T-cell (primary cell): Measurements from ENCODE around the gene JAML. TPM values are rescaled to one million over a fixed set of nuclear protein-coding genes. Genes with fewer than 3 reads are reported as not detected.
A peak's percentile ranks its signal among the peaks of the same experiment; 100 is the strongest.

Source experiments
- ATAC-seq, 4 experiments: fragments of 200-7000 bp in 3 of 4; fragments of 150-1000 bp in 1 of 4; cut with Tn5 transposase; replicated peaks in 1 of 4; 1 replicate in 3 of 4; 2 replicates in 1 of 4; pipeline ENCODE4 v1.10.0; 2021; ENCODE audit warnings: moderate library complexity in 3 of 4, mild to moderate bottlenecking in 2 of 4, moderate number of reproducible peaks in 1 of 4
- CTCF ChIA-PET, 2 donors: fragments of 300-600 bp; sonication (Branson Sonifier 250); formaldehyde crosslinking; loops; one replicate each; lab custom pipeline; 2022; ENCODE audit warnings: antibody characterized with exemption in 2 of 2; lab: Charles Lee
- POLR2A ChIA-PET, 2 donors: fragments of 300-600 bp; sonication (Branson Sonifier 250); formaldehyde crosslinking; loops; one replicate each; lab custom pipeline; 2022; ENCODE audit warnings: antibody characterized with exemption in 2 of 2; lab: Charles Lee
- DNase-seq, 35 experiments: peaks; one replicate each; pipeline versions ENCODE4 v3.0.0 to v3.0.0-alpha.2; 2013 to 2023
- H3K27ac ChIP-seq: one replicate; pipeline ENCODE4 v1.5.1; 2013; ENCODE audit warnings: low read length
- H3K27me3 ChIP-seq, 2 experiments: replicated peaks in 1 of 2; 1 replicate in 1 of 2; 2 replicates in 1 of 2; pipeline versions ENCODE4 v1.6.1 to v1.7.0; 2013; ENCODE audit warnings: low read length in 1 of 2, mixed read lengths in 1 of 2; ENCODE audit not compliant: control insufficient read depth in 2 of 2, insufficient read depth in 2 of 2; ENCODE audit errors: extremely low read depth in 1 of 2
- H3K36me3 ChIP-seq, 2 donors: 1 replicate in 1 of 2; 2 replicates in 1 of 2; pipeline versions ENCODE4 v1.6.1 to v1.7.0; 2013; ENCODE audit warnings: low read length in 1 of 2; ENCODE audit not compliant: control insufficient read depth in 2 of 2, insufficient read depth in 1 of 2; ENCODE audit errors: extremely low read depth in 1 of 2
- H3K4me1 ChIP-seq, 2 experiments: 1 replicate in 1 of 2; 2 replicates in 1 of 2; pipeline versions ENCODE4 v1.6.1 to v1.7.0; 2013; ENCODE audit warnings: low read length in 2 of 2, mixed read lengths in 1 of 2; ENCODE audit not compliant: insufficient read depth in 2 of 2, control insufficient read depth in 1 of 2; ENCODE audit errors: extremely low read depth in 1 of 2
- H3K4me3 ChIP-seq, 2 donors: 1 replicate in 1 of 2; 2 replicates in 1 of 2; pipeline versions ENCODE4 v1.5.1 to v1.7.0; 2013; ENCODE audit warnings: mild to moderate bottlenecking in 2 of 2, low read length in 1 of 2, moderate library complexity in 1 of 2; ENCODE audit not compliant: control insufficient read depth in 1 of 2; ENCODE audit errors: extremely low read depth in 1 of 2
- H3K9me3 ChIP-seq: 2 replicates; pipeline ENCODE4 v1.7.0; 2013
- H3K27ac Mint-ChIP-seq, 2 donors: one replicate each; pipeline ENCODE4 v1.8.0; 2020 to 2021; ENCODE audit warnings: mild to moderate bottlenecking in 2 of 2, mixed read lengths in 2 of 2
- H3K27me3 Mint-ChIP-seq, 2 donors: one replicate each; pipeline ENCODE4 v1.8.0; 2021 to 2022; ENCODE audit warnings: mixed read lengths in 2 of 2
- H3K36me3 Mint-ChIP-seq: one replicate; pipeline ENCODE4 v1.8.0; 2021; ENCODE audit warnings: mixed read lengths
- H3K4me1 Mint-ChIP-seq, 3 donors: one replicate each; pipeline ENCODE4 v1.8.0; 2020 to 2022; ENCODE audit warnings: mixed read lengths in 3 of 3, mild to moderate bottlenecking in 1 of 3
- H3K4me3 Mint-ChIP-seq, 3 donors: one replicate each; pipeline ENCODE4 v1.8.0; 2020 to 2022; ENCODE audit warnings: mild to moderate bottlenecking in 3 of 3, mixed read lengths in 3 of 3, moderate library complexity in 3 of 3
- H3K9me3 Mint-ChIP-seq, 3 donors: one replicate each; pipeline ENCODE4 v1.8.0; 2020 to 2022; ENCODE audit warnings: mixed read lengths in 3 of 3
- WGBS: methylation state at CpG from one replicate; pipeline ENCODE4 v1.1.5; 2013; ENCODE audit warnings: missing lambda C conversion rate; ENCODE audit not compliant: insufficient coverage; 5-methylcytosine and 5-hydroxymethylcytosine counted together
- total RNA-seq, 35 experiments: library from RNA in 6 of 35; stranded (reverse) in 6 of 35; fragments of 120-200 nt in 1 of 35; gene quantifications; one replicate each; pipeline versions ENCODE4 v1.2.1 to v1.2.4 and lab custom pipeline; 2013 to 2026

JAML gene
- total RNA-seq, 5 donors from 2014 or later (not counting 1 experiment from before 2014, with no cell fraction given), result 60.8 to 165 (median 95.8) TPM

- no peaks in the 10 kb centered on the region for H3K27me3 Mint-ChIP-seq
- H3K27ac ChIP-seq, result no peak overlapping the region
- peak overlapping the region; percentile 44 to 87 for H3K27ac Mint-ChIP-seq
- H3K4me3 Mint-ChIP-seq, result no peak overlapping the region
- ATAC-seq, result no peak
- H3K9me3 Mint-ChIP-seq, result no peaks in the 10 kb centered on the region
- ChIA-PET POLR2A (interaction anchor here in 1 of 2 donors (0.5 to 0.6 kb wide), 2 partner anchors 17 to 264 kb away, joined by 3 to 5 read pairs; no protein-coding TSS in a partner anchor), CTCF (interaction anchor here in 1 of 2 donors (0.6 to 1.4 kb wide), 4 partner anchors 9 to 49 kb away, joined by 3 to 6 read pairs (median 4); partner anchors contain the start of gene JAML)
- 86% methylated on average over 7 of the region's 7 CpGs for WGBS
- peaks cover 75 to 77% (median 76%) of the 10 kb centered on the region in 3 donors for H3K4me1 Mint-ChIP-seq
- no peak for DNase-seq
- no peaks in the 10 kb centered on the region for H3K27me3 ChIP-seq
- H3K36me3 ChIP-seq, result peaks cover 0 to 46% of the 10 kb centered on the region in 2 donors
- peaks cover 37 to 48% of the 10 kb centered on the region in 2 experiments for H3K4me1 ChIP-seq
- H3K36me3 Mint-ChIP-seq, result peaks cover 51% of the 10 kb centered on the region
- no peaks in the 10 kb centered on the region for H3K9me3 ChIP-seq
- no peak overlapping the region for H3K4me3 ChIP-seq
Observed at GRCh38 chr11:118212131-118212725, 12.6 kb downstream of the JAML start.

- H3K4me3 Mint-ChIP-seq, result no peak overlapping the region
- H3K9me3 ChIP-seq, result no peaks in the 10 kb centered on the region
- H3K36me3 ChIP-seq, result peaks cover 0 to 46% of the 10 kb centered on the region in 2 donors
- ATAC-seq, result no peak
- no peak overlapping the region for H3K4me3 ChIP-seq
- H3K27ac Mint-ChIP-seq, result peak overlapping the region; percentile 41 to 87
- ChIA-PET CTCF (interaction anchor here (0.5 to 1.4 kb wide), 4 partner anchors 11 to 142 kb away, joined by 3 to 6 read pairs (median 5); no protein-coding TSS in a partner anchor), POLR2A (interaction anchor here in 1 of 2 donors (0.6 to 0.7 kb wide), 2 partner anchors 49 to 86 kb away, joined by 3 read pairs; no protein-coding TSS in a partner anchor)
- H3K4me1 ChIP-seq, result peaks cover 37 to 45% of the 10 kb centered on the region in 2 experiments
- peaks cover 65 to 77% (median 77%) of the 10 kb centered on the region in 3 donors for H3K4me1 Mint-ChIP-seq
- WGBS, result no CpG with 5 or more reads among the region's 6 CpGs
- no peak for DNase-seq
- no peak overlapping the region for H3K27ac ChIP-seq
- no peaks in the 10 kb centered on the region for H3K27me3 ChIP-seq
- no peaks in the 10 kb centered on the region for H3K9me3 Mint-ChIP-seq
- no peaks in the 10 kb centered on the region for H3K27me3 Mint-ChIP-seq
- H3K36me3 Mint-ChIP-seq, result peaks cover 58% of the 10 kb centered on the region
Observed at GRCh38 chr11:118211006-118211405, 13.8 kb downstream of the JAML start.

- no peak overlapping the region for H3K4me3 ChIP-seq
- Mint-ChIP-seq H3K4me1 (peaks cover 59 to 77% (median 76%) of the 10 kb centered on the region in 3 donors), H3K27me3 (no peaks in the 10 kb centered on the region), H3K36me3 (peaks cover 58% of the 10 kb centered on the region), H3K4me3 (no peak overlapping the region), H3K9me3 (no peaks in the 10 kb centered on the region), H3K27ac (peak overlapping the region; percentile 5 to 41)
- H3K9me3 ChIP-seq, result no peaks in the 10 kb centered on the region
- H3K27me3 ChIP-seq, result no peaks in the 10 kb centered on the region
- ChIA-PET CTCF (interaction anchor here in 1 of 2 donors (0.6 kb wide), 1 partner anchor 14 kb away, joined by 3 read pairs; the partner anchor contains the start of gene JAML), POLR2A (interaction anchor here in 1 of 2 donors (0.6 kb wide), 1 partner anchor 87 kb away, joined by 3 read pairs; no protein-coding TSS in a partner anchor)
- WGBS, result 95% methylated on average over 7 of the region's 7 CpGs
- no peak overlapping the region for H3K27ac ChIP-seq
- peaks cover 0 to 52% of the 10 kb centered on the region in 2 donors for H3K36me3 ChIP-seq
- peaks cover 39 to 44% of the 10 kb centered on the region in 2 experiments for H3K4me1 ChIP-seq
- ATAC-seq (no peak), DNase-seq (no peak)
Observed at GRCh38 chr11:118210323-118210722, 14.5 kb downstream of the JAML start.

GRCh38 chr11:118209033-118209432 lies 15.8 kb downstream of the JAML start:
- H3K27ac Mint-ChIP-seq, result peak overlapping the region; percentile 28 to 71
- ATAC-seq, result no peak
- peaks cover 0 to 61% of the 10 kb centered on the region in 2 donors for H3K36me3 ChIP-seq

GRCh38 chr11:118207079-118207478 lies 17.7 kb downstream of the JAML start:
- CTCF ChIA-PET, result interaction anchor here in 1 of 2 donors (0.7 to 1.7 kb wide), 2 partner anchors 8 to 140 kb away, joined by 3 read pairs; no protein-coding TSS in a partner anchor
- Mint-ChIP-seq H3K4me3 (peak overlapping the region in 1 of 3 donors; percentile 43), H3K36me3 (peaks cover 41% of the 10 kb centered on the region), H3K4me1 (peaks cover 26 to 47% (median 44%) of the 10 kb centered on the region in 3 donors), H3K27ac (peak overlapping the region in 1 of 2 donors; percentile 97), H3K27me3 (no peaks in the 10 kb centered on the region), H3K9me3 (no peaks in the 10 kb centered on the region)
- Histone ChIP-seq H3K4me3 (no peak overlapping the region), H3K36me3 (peaks cover 0 to 63% of the 10 kb centered on the region in 2 donors), H3K9me3 (no peaks in the 10 kb centered on the region), H3K27me3 (no peaks in the 10 kb centered on the region), H3K27ac (peak overlapping the region; percentile 66), H3K4me1 (peaks cover 37 to 43% of the 10 kb centered on the region in 2 experiments)
- WGBS, result no CpG with 5 or more reads among the region's 2 CpGs
- POLR2A ChIA-PET, result no interaction called here
- DNase-seq, result no peak
- ATAC-seq, result no peak

More at GRCh38 chr11:118209033-118209432, 15.8 kb downstream of the JAML start:
- peaks cover 56% of the 10 kb centered on the region for H3K36me3 Mint-ChIP-seq
- Histone ChIP-seq H3K4me3 (no peak overlapping the region), H3K27ac (no peak overlapping the region), H3K4me1 (peaks cover 37% of the 10 kb centered on the region in 2 experiments), H3K9me3 (no peaks in the 10 kb centered on the region), H3K27me3 (no peaks in the 10 kb centered on the region)
- CTCF ChIA-PET, result interaction anchor here (1.0 to 1.9 kb wide), 2 partner anchors 10 to 11 kb away, joined by 3 to 10 read pairs; no protein-coding TSS in a partner anchor
- peaks cover 46 to 66% (median 63%) of the 10 kb centered on the region in 3 donors for H3K4me1 Mint-ChIP-seq
- WGBS, result no CpG with 5 or more reads among the region's 3 CpGs
- no peaks in the 10 kb centered on the region for H3K27me3 Mint-ChIP-seq
- POLR2A ChIA-PET, result interaction anchor here in 1 of 2 donors (0.6 kb wide), 1 partner anchor 79 kb away, joined by 3 read pairs; no protein-coding TSS in a partner anchor
- no peak overlapping the region for H3K4me3 Mint-ChIP-seq
- no peak for DNase-seq
- H3K9me3 Mint-ChIP-seq, result no peaks in the 10 kb centered on the region

- peaks cover 35% of the 10 kb centered on the region for H3K36me3 Mint-ChIP-seq
- WGBS, result 13% methylated on average over 1 of the region's 1 CpG
Observed at GRCh38 chr11:118206391-118207031, 18.3 kb downstream of the JAML start.

More at GRCh38 chr11:118206391-118207031, 18.3 kb downstream of the JAML start:
- peaks cover 0 to 57% of the 10 kb centered on the region in 2 donors for H3K36me3 ChIP-seq
- no peaks in the 10 kb centered on the region for H3K9me3 Mint-ChIP-seq
- ChIA-PET CTCF (interaction anchor here in 1 of 2 donors (0.7 to 1.7 kb wide), 2 partner anchors 8 to 141 kb away, joined by 3 read pairs; no protein-coding TSS in a partner anchor), POLR2A (no interaction called here)
- no peaks in the 10 kb centered on the region for H3K27me3 Mint-ChIP-seq
- peak overlapping the region in 1 of 2 donors; percentile 97 for H3K27ac Mint-ChIP-seq
- DNase-seq (peak in 1 of 35 experiments; percentile 24), ATAC-seq (peak in 3 of 4 experiments; percentile 32 to 39 (median 38))
- H3K4me1 ChIP-seq, result peaks cover 42 to 48% of the 10 kb centered on the region in 2 experiments
- H3K27ac ChIP-seq, result peak overlapping the region; percentile 66
- no peak overlapping the region for H3K4me3 ChIP-seq
- peaks cover 20 to 41% (median 38%) of the 10 kb centered on the region in 3 donors for H3K4me1 Mint-ChIP-seq
- peak overlapping the region; percentile 37 to 53 (median 43) for H3K4me3 Mint-ChIP-seq
- no peaks in the 10 kb centered on the region for H3K27me3 ChIP-seq
- no peaks in the 10 kb centered on the region for H3K9me3 ChIP-seq
